Inflammatory macrophage treated with lipopolysaccharide for 4 hours (primary cell): Measurements from ENCODE around the gene BABAM1.

Experiments
- DNase-seq: peaks from one replicate; pipeline ENCODE4 v3.0.0-alpha.2; 2020

The BABAM1 gene

DNA sequence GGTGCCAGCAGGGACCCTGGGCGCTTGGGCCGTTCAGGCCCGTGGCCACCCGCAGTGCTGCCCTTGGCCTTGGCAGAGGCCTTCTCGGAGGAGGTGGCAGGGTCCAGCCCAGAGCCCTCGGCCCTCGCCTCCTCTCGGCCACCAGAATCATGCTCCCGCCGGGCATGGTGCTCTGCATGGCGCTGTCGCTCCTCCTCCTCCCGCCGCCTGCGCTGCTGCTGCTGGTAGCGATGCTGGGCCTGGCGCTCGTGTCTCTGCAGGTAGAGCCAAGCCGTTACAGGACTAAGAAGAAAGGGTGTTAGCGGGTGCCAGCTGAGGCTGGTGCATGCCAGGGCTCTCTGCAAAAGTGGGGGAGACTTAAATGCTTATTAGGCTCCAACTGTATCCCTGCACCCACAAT, 57.9 kb downstream of the BABAM1 start:
- no peak for DNase-seq

DNA sequence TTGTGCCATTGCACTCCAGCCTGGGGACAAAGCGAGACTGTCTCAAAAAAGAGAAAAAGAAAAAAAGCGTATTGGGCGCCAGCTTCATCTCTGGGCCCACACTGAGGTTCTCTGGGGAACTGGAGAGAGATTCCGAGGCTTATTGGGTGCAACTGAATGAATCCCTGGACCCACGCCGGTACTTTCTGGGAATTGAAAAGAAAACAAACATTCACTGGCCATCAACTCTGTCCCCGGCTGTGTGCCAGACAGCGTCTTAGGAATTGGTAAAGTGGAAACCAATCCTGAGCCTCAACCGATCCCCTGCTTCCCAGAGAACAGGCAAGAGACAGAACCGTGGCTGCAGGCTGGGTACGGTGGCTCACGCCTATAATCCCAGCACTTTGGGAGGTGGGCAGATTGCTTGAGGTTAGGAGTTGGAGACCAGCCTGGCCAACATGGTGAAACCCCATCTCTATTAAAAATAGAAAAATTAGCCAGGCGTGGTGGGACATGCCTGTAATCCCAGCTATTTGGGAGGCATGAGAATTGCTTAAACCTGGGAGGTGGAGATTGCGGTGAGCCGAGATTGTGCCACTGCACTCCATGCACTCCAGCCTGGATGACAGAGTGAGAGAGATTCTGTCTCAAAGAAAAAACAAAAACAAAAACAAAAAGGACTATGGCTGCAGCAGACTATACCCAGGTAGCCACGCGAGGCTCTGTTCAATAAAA, 58.8 kb downstream of the BABAM1 start:
- no peak for DNase-seq

DNA sequence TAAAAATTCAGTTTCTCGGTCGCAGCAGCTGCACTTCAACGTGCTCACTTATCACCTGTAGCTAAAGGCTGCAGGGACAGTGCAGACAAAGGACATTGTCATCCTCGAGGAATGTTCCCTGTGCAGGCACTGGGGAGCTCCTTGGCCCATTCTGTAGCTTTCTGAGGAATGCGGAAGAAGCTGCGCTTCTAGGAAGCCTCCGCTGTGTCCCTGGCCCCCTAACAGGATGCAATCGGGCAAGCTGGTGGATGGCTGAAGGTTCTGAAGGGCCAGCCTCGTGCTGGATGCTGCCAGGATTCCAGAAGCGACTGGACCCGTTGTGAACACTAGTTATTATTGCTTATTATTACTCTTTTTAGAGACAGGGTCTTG, 59.3 kb downstream of the BABAM1 start:
- DNase-seq, result no peak

DNA sequence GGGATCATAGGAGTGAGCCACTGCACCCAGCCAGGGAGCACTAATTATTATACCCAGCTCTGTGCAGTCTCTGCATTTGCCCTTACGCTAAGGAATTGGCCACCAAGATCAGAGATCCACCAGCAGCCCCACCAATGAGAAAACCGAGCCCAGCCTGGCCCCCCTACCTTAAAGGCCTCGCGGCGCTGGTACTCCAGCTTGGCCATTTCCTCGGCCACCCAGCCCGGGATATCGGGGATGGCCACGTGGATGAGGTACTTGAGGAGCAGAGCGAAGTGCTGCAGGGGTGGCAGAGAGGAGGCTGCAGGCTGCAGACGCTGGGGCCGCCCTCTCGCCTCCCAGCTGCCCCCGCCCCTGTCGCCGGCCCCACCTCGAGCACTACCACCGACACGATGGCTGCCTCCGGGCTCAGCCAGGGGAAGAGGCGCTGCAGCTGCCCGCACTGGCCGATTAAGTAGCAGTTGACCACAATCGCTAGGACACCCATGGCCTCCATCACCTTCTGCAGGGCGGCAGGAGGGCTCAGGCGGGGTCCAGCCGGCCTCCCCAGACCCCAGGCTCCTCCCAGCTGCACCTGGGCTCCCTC, 59.9 kb downstream of the BABAM1 start:
- no peak for DNase-seq

DNA sequence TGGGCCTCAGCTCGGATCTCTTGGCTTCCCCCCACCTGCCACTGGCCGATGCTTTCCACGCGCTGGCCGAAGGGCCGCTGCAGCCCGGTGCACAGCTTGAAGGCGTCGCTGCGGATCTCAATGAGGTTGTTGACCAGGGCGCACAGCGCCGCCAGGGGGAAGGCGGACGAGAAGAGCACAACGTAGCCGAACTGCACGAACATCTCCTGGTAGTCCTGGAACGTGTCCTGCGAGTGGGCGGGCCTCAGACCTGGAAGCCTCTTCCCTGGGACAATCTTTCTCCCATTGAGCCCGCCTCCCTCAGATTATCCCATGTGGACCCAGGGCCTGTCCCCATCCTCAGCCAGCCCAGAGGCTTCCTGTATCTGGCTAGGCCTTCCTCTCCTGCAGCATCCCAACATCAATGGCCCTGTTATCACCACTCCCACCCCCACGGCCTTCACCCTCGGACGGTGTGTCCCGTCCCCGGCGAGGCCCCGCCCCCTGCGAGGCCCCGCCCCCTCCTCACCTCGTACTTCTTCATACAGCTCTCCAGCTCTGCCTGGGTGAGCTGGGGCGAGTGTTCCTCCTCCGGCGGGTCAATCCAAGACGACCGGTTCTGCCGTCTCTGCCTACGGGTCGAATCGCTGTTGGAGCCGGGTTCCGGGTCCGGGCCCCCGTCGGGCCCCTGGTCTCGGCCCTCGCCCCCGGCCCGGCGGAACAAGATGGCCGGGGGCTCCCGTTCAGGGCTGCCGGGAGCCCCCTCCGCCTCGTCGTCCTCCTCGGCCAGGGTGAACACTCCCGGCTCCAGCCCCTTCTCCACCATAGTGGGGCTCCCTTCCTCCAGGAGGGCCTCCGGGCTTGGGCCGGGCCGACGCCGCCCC, 60.6 kb downstream of the BABAM1 start:
- peak; percentile 40 for DNase-seq
